Posterior cingulate gyrus (tissue), 11 donors: Measurements from ENCODE around the gene ALDH4A1.
A peak's percentile ranks its signal among the peaks of the same experiment; 100 is the strongest.

Source experiments
- DNase-seq, 10 donors: peaks; one replicate each; pipeline versions ENCODE4 v3.0.0 to v3.0.0-alpha.2; 2020 to 2021; ENCODE audit warnings: mixed read lengths in 3 of 10
- intact Hi-C: fragments of 100-400 bp; cut with DNase I; formaldehyde crosslinking; loops from one replicate; pipeline ENCODE4 v1.15.1; 2023

ALDH4A1 gene

DNA sequence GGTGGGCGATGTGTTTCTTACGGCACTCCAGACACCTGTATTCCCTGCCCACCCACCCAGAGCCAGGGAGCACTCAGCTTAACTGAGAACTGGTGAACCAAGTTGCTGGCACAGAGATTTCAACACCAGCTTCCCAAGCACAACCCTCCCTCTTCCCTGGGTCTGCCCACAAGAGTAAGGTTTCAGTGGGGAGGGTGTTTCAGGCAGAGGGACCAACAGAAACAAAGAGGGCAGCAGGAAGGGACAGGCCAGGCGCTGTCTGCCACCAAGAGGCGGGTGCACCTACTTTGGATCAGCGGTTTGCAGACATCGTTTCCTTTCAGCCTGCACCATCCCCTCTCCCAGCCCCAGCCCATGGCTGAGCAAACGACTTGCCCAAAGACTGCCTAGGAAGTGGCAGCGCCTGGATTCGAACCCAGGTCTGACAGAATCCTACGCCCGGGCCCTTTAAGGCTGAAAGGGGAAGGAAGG lies 21.9 kb upstream of the ALDH4A1 start:
- intact Hi-C loops: loop anchor here (5.0 kb wide), 1 partner anchor 33 kb away; the partner anchor contains the start of gene IFFO2
- peak in 1 of 10 donors; percentile 86 for DNase-seq

DNA sequence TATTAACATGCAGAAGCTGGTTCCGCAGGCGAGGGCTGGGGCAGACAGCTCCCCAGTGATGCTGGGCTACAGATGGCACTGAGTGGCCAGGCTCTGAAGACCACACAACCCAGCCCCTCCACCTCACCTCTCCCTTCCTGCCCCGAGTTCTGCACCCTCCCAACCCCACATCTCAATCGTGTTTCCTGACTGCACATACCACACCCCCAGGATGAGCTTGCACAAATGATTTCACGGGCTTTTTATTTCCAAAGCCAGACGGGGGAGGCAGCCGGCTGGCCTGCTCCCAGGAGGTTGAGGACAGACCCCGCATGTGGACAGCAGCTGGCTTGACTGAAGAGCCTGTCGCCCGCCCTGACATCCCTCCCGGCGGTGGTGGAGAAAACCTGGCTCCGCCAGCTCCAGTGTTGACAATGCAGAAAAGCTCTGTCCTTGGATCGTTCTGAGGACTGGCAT lies 21.4 kb upstream of the ALDH4A1 start:
- peak in 6 of 10 donors; percentile 44 to 94 (median 78) for DNase-seq
- intact Hi-C loops: loop anchor here (5.0 kb wide), 1 partner anchor 34 kb away; the partner anchor contains the start of gene IFFO2

DNA sequence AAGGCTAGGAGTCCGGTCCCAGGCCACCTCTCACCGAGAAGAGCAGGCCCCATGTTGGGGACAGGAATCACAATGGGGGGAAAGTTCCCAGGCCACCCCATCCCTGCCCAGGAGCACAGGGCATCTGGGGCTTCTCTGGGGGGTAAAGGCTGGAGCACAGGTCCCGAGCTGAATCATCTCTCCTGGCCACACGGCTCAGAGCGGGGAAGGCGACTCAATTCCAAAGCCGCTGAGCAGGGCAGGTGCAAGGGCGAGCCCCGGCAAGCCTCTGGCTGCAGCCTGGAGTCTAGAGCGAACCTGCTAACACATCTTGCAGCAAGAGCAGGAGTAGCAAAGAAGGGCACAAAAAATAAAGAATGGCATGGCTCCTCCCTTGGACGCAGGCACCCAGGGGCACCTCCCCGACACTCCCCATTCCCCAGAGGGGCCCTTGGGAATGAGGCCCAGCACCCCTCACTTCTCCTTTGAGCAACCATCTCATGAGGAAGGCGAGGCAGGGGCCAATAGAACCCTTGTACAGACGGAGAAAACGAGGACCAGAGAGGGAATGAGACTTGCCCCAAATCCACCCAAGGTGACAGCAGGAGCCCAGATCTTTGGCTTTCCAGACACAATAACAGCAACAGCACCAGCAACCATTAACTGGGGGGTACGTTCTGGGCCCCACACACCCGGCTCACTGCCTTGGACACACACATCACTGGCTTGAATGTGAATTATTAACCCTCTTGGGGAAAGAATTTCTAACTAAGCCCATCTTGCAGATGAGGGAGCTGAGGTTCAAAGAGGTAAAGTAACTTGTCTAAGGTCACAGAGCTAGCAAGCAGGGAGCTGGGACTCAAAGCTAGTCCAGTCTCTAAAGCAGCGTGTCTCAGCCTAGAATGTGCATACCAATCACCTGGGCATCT lies 20.7 kb upstream of the ALDH4A1 start:
- peak in 1 of 10 donors; percentile 78 for DNase-seq
- intact Hi-C loops: loop anchor here (5.0 kb wide), 1 partner anchor 34 kb away; the partner anchor contains the start of gene IFFO2

DNA sequence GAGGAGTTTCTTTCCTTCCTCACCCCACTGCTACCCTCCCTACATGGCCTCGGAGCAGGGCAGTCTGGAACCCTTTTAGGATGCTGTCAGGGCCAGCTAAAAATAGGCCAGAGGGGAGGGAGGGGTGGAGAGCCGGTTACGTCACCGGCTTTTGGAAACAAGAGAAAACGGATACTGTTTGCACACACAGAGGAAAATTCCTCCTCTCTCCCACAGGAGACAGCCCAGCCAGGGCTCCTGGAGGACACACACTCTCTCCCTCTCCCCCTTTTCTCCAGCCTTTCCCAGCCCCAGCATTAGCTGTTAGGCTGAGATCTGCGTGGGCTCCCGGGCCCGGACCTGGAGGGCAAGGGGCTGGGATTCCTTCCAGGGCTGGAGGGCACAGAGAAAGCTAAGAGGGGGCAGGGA lies 20.0 kb upstream of the ALDH4A1 start:
- intact Hi-C loops: loop anchor here (5.0 kb wide), 1 partner anchor 35 kb away; the partner anchor contains the start of gene IFFO2
- DNase-seq: peak in 9 of 10 donors; percentile 48 to 94 (median 76)

DNA sequence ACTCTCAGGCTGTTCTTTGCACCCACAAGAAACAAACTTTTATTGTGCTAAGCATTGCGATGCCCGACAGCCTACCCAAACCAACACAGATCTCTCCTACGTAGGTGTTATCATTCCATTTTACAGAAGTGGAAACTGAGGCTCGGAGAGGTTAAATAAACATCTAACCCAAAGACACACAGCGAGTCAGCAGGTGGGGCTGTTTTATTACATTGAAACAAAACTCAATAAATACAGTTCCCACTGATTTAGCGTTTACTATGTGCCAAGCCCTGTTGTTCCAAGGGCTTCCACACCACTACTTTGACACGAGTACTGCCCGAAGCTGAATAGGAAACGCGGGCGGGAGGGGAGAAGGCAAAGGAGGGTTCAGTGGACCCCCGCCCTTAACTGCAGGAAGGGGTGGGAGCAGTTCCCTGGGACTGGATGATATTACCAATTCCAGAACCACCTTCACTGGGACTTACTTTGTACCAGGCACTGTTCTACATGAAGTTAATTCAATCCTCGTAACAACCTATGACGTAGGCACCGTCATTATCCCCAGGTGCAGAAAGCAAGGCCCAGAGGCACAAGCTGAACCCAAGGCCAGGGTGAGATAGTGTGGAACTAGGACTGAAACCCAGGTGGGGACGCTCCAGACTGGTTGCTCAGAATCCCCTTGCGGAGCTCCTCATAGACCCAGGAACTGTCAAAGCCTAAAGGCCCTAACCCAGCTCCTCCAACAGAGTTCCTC lies 19.3 kb upstream of the ALDH4A1 start:
- no peak for DNase-seq
- intact Hi-C loops: loop anchor here (5.0 kb wide), 1 partner anchor 36 kb away; the partner anchor contains the start of gene IFFO2

DNA sequence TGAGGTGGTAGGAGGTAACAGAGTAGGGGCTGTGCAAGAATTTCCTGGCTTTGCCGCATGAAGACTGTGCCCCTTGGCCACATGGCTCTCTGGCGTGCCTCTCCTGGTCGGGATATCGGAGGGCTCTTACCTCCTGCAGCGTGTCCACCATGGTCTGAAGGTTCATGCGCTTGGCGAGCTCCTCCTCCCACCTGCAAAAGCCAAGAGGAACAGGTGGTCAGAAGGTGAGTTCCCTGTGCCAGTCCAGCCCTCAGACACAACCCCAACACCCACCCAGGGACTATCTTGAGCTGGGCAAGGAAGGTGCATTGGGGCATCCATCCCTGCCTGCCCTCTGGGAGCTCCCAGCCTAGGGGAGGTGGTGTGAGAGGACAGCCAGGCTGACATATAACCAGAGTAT lies 18.6 kb upstream of the ALDH4A1 start:
- DNase-seq: no peak
- intact Hi-C loops: loop anchor here (5.0 kb wide), 1 partner anchor 36 kb away; the partner anchor contains the start of gene IFFO2

DNA sequence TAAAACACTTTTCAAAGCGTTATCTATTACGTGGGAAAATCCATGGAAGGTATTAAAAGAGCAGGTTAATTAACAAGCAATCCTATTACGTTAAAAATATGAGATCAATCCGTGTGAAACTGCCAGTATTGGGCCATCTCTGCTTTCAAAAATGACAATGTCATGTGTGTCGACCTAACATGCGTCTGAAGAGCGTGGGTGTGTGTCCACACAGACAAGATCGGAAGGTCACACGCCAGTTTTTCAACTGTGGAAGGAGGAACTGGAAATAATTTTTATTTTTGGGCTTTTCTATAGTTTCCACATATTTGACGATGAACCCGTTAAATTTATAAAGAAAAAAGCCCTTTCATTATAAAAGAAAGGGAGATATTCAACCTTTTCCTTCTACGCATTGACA lies 17.6 kb upstream of the ALDH4A1 start:
- DNase-seq: no peak
- intact Hi-C loops: loop anchor here (5.0 kb wide), 1 partner anchor 37 kb away; the partner anchor contains the start of gene IFFO2

DNA sequence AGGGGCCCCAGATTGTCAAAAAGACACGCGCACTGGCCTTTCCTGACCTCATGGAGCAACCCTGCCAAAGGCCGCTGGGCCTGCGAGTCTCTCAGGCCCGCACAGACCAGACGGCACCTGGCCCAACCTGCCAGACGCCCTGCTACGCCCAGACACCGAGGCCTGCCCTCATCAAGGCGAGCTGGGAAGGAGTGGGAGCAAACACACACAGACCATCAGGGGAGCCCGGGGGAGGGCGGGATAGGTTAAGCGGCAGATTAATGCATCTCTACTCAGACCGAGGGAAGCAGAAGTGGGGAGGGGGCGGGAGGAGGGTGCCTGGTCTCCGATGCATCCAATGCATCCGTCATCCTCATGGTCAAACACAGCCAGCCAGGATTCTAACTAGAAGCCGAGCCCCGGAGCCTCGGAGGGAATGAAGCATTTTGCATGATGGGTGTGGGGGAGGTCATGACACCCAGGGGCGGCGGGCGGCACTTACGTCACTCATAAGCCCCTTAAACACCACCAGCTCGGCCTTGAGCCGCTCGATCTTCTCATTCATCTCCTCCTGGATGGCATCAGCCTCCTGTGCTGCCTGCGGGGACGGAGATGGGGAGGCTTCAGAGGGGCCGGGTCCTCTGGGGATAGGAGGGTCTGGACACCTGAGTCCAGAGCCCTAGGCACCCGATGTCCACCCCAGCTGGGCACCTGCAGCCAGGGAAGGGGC lies 17.0 kb upstream of the ALDH4A1 start:
- no peak for DNase-seq
- intact Hi-C loops: no loop called here

DNA sequence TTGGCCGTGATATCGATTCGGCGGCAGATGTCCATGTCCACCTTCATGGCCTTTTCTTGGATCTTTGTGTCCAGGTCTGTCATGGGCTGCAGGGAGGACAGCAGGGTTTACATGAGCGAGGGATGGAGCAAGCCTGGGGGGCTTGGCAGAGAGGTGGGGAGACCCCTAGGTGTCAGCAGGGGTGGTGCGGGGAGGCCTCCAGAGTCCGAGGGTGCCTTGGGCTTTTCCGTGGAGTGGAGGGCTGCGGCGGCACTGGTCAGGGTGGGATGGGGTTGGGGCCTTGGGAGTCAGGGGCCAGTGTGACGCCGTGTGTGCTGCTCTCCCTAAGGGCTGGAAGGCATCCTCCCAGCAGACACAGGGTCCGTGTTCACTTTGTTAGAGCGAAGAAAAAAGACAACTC lies 16.1 kb upstream of the ALDH4A1 start:
- no peak for DNase-seq
- intact Hi-C loops: no loop called here

DNA sequence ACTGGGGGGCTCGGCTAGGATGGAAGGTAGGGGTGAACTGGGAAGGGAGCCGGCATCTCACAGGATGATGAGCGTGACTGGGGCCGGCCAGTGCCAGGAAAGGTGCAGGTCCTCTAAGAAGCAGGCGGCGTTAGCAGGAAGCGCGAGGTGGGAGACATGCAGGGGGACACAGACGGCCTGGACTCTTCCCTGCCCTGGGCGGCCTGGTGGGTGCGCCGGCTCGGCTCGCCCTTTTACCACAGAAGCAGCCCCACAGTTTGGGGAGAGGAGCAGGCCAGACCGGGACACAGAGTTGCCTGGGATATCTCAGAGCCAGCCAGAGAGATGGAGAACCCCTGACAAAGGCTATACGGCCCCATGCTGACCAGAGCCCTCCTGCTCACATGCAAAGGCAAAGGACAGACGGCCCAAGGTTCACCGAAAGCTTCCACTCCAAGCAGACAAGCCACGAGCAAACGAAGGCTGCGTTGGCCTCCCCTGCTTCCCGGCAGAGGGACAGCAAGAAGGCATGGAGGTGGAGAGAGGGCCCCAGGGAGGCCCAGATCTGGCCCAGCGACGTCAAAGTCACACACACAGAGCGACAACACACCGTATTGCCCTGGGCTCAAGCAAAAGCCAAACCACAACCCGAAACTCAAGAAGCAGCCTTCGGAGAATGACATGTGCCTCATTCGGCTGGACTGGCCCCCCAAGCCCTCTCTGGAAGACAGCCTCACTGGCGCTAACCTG lies 14.9 kb upstream of the ALDH4A1 start:
- intact Hi-C loops: no loop called here
- DNase-seq: no peak

DNA sequence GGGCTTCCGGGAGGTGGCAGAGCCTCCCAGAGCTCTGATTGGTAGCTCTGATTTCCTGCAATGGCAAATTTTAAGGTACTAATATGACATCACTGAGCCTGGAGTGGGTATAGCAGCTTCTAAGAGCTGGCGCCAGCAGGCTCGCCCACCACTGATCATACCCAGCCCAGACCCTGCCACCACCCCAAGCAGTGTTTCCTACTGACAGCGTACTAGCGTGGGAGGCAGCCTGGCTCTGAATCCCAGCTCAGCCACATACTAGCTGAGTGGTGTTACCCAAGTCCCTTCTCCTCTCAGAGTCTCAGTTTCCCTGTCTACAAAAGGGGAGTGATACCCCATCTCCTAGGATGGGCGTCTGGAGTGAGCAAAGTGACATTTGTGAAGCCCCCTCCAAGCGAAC lies 13.0 kb upstream of the ALDH4A1 start:
- intact Hi-C loops: no loop called here
- DNase-seq: peak in 4 of 10 donors; percentile 44 to 92 (median 74)

DNA sequence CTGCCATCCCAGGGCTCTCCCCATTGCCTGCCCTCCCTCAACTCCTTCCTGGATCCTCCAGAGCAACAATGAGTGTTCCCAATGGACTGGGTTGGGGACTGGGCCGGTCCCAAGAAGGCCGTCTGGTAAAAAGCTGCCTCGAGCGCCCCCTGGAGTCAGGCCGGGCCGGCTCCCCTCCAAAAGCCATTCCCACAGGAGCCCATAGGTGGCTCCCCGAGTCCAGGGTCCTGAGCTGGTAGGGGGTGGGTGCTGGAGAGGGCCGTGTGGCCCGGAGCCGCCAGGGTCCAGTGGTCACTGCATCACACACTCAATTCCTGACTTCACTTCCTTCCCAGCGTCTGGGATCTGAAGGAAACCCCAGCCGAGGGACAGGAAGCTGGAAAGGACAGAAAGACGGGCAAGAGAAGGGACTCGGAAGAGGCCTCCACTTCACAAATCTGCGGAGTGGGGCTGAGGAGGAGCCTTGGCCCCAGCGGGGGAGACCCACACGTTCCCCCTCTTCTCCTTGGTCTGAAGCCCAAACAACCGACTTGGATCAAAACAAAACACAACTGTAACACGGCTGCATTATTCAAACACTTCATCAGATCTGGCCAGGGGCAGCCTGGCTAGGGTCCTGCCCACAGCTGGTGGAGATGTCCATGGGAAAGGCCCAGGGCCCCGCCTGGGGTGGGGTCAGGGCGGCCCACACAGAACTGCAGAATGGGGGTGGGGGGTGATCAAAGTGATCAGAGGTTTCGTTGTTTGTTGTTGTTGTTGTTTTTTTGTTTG lies 10.9 kb upstream of the ALDH4A1 start:
- intact Hi-C loops: loop anchor here (2.0 to 5.0 kb wide), 3 partner anchors 28 to 59 kb away; no protein-coding TSS in a partner anchor
- peak; percentile 72 to 97 (median 86) for DNase-seq

DNA sequence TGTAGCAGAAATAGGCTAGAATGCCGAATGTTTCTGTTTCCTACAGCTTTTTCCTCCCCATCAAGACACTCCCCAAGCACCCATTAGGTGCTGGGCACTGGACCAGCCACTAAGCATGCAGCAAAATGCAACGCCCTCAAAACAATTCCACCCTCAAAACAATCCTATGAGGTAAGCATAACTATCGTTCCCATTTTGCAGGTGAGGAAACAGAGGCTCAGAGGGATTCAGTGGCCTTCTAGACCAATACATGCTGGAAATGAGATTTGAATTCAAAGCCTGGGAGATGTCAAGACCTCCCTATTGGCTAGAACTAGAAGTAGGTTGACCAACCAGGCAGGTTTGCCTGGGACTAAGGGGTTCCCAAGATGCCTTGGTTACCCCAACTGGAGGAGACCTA lies 10.2 kb upstream of the ALDH4A1 start:
- intact Hi-C loops: loop anchor here (2.0 to 5.0 kb wide), 3 partner anchors 28 to 60 kb away; no protein-coding TSS in a partner anchor
- DNase-seq: no peak

DNA sequence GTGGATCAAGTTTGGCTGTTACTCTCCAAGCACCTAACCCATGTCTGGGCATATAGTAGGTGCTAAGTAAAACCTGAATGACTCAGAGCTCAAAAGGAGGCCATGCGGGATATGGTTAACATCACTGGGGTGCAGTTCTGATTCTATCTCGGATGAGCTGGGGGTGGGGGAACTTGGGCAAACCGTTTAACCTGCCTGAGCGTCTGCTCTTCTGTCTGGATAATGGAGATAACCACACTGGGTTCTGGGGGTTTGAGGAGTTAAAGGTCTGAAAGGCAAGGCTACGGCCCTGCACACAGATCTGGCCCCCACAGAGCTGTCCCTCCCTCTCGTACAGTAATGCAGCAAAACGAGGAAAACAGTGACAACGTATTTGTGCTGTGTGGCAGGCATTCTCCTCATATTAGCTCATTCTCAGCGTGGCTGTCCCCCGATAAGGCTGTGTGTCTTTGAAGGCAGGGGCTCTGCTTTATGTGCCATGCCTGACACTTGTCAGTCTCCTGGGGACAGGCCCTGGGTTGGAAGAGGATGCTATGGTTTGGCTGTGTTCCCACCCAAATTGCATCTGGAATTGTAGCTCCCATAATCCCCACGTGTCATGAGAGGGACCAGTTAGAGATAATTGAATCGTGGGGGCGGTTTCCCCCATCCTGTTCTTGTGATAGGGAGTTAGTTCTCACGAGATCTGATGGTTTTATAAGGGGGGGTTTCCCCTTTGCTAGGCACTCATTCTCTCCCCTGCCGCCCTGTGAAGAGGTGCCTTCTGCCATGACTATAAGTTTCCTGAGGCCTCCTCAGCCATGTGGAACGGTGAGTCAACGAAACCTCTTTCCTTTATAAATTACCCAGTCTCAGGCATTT lies 6.8 kb upstream of the ALDH4A1 start:
- no peak for DNase-seq
- intact Hi-C loops: loop anchor here (5.0 kb wide), 1 partner anchor 188 kb away; no protein-coding TSS in a partner anchor

DNA sequence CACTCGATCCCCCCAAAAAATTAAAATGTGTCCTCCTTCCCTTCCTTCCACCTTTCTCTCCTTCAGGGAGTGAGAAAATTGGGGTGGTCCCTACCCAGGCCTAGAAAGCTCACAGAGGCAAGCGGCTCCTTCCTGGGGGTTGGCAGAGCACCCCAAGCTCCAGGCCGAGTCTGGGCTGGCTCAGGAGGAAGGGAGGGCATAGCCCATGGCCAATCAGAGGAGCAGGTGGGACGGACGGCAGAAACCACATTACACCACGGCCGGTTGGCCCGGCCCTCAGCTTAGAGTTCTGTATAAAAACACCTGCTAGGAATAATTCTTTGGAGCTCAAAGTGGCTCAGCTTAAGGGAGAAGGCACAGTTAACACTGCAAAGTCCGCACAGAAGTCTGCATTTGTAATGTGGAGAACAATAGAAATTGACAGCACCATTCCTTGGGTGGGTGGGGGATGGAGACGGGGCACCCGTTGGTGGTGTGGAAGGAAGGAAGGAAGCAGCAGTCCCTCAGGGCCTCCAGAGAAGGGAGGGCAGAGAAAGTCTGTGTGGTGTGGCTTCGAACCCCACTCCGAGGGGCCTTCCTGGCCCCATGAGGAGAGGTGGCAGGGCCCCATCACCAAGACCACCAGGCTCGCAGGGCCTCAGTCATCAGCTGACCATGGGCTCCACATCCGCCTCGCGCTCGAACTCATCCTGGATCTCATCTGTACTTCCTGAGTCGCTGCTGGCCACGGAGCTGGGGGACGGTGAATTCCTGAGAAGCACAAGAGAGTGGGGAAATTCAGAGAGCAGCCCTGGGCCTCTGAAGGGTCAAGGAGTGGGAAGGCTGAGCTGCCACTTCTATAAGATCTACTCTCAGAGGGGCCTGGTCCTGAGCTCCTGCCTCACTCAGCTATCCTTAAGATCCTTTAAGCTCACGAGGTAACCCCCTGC lies 5.8 kb upstream of the ALDH4A1 start:
- intact Hi-C loops: loop anchor here (5.0 kb wide), 1 partner anchor 189 kb away; no protein-coding TSS in a partner anchor

More for the DNA sequence above, 5.8 kb upstream of the ALDH4A1 start:
- no peak for DNase-seq
